ENCODE results near the gene IMPDH1.
A peak's percentile ranks its signal among the peaks of the same experiment; 100 is the strongest.

- TF ChIP-seq CTCF (IDR thresholded peaks at IDR 0.05 in 2 of 3, conservative IDR thresholded peaks at IDR 0.05 in 1 of 3; ENCODE audit: control insufficient read depth in 2 of 3, extremely low read depth in 1 of 3, insufficient read depth in 1 of 3, low read depth in 3 of 3, low read length in 3 of 3): peak; percentile 90 to 99 (median 91)
- no peak for TF ChIP-seq BHLHE40 (IDR thresholded peaks at IDR 0.05; ENCODE audit: borderline replicate concordance in 1 of 2, low read depth in 2 of 2, low read length in 1 of 2)
- no peak for TF ChIP-seq ZBTB40 (IDR thresholded peaks at IDR 0.05; ENCODE audit: borderline replicate concordance)
Measured at GRCh38 chr7:128398016-128398840, 11.6 kb downstream of the IMPDH1 start.

Data from GM12878 (cell line).